SHP77 (cell line): Measurements from ENCODE around the gene RIPOR2.

Experiments used
- DNase-seq, 2 experiments: peaks; one replicate each; lab custom pipeline; 2025; lab: John Stamatoyannopoulos, UW

Gene RIPOR2

GRCh38 chr6:24848461-24848860 lies 87.3 kb downstream of the RIPOR2 start:
- DNase-seq, result no peak

GRCh38 chr6:24847402-24847801 lies 88.4 kb downstream of the RIPOR2 start:
- no peak for DNase-seq

DNA sequence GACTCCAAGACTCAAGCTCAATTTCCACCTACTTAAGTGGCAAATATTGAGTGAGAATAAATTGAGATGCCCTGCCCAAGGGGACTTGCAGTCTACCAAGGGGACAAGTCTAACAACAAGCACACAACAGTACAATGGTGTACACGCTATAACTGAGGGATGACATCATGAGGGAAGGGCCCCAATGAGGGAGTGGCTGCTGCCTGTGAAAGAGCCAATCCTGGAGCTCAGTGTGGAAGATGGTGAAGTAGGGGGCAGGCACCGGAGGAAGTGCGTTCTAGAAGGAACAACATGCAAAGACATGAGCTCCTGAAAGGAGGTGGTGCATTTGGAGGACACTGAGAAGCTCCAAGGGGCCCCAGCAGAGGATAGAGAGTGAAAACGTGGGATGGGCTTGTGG lies 90.2 kb downstream of the RIPOR2 start:
- no peak for DNase-seq

- DNase-seq, result no peak
Measured at GRCh38 chr6:24844903-24845302, 90.9 kb downstream of the RIPOR2 start.

DNA sequence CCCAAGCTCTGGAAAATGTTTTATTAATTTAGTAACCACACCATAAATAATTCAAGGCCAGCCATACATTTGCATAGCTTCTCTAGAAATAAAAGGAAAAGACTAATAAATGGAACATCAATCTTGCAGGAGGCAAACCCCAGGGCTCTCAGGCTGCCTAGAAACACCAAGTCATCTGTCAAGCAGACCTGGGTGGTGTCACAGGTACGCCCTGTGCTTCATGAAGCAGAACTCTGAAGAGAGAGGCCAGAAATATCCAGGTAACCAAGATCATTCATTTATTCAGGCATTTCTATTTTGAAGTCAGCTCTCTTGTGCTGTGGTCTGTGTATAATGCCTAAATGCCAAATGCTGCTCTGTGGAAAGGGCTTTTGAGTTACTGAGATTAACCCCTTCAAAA lies 91.7 kb downstream of the RIPOR2 start:
- no peak for DNase-seq

DNA sequence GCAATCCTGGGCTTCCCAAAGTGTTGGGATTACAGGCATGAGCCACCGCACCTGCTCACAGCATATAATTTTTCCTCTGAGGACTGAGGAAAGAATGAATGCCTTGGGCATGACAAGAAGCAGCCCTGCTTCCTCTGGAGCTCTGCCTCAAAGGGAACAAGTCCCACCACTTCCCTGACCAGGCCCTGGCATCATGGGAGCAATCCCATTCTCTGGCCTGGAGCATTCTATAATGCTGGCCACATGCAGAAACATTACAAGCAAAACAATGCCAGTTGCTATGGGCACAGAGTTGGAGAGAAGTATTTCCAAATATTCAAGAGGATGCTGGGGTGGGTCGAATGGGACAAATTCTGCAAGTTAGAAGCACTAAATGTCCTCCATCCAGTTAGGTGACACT lies 95.6 kb downstream of the RIPOR2 start:
- DNase-seq, result no peak

- no peak for DNase-seq
Measured at GRCh38 chr6:24838994-24839393, 96.8 kb downstream of the RIPOR2 start.

DNA sequence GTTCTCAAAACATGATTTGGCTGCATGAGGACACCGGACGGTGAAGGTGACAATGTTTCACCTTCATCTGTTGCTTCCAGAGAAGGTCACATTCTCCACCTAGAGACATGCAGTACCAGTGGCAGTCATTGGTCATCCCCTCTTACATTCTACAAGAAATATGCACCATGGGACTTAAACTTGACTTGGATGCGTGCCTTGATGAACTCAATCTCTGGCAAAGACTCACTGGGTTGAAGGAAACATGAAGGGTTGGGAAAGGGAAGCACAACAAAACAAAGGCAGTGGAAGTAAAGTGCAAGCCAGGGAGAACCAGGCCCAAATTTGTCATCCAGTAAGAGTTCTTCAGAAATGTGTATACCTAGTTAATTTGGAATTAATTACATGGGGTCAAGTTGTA lies 97.7 kb downstream of the RIPOR2 start:
- DNase-seq, result no peak

- DNase-seq, result no peak
Measured at GRCh38 chr6:24836109-24836508, 99.7 kb downstream of the RIPOR2 start.

DNA sequence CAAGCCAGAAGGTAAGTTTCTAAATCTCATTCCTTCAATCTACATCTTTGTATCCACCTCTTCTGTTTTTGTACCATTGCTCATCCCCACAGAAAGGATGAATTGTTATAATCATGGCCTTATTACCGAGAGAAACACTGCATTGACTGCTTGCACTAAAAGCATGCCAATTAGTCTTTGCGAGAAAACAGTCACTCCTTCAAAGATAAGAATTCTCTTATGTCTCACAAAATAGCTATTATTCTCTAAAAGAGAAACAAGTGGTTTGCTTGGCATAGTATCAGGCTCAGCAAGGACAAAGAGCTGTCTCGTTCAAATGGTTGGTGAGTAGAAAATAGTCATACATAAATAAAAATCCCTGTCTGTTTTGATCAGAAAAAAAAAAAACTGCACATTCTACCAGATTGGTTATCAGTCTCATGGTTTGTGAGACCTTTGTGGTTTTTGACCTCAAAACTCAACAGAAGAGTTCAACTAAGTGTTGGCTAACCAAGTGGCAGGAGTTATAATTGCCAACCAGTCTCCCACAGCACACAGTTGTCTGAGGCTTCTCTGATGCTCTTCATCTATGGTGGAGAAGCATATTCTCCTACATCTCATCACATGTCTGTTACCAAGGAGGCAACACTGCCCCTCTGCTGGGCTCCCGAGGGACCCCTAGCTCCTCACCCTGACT lies 101.9 kb downstream of the RIPOR2 start:
- no peak for DNase-seq

- DNase-seq, result no peak
Measured at GRCh38 chr6:24832794-24833193, 103.0 kb downstream of the RIPOR2 start.

DNA sequence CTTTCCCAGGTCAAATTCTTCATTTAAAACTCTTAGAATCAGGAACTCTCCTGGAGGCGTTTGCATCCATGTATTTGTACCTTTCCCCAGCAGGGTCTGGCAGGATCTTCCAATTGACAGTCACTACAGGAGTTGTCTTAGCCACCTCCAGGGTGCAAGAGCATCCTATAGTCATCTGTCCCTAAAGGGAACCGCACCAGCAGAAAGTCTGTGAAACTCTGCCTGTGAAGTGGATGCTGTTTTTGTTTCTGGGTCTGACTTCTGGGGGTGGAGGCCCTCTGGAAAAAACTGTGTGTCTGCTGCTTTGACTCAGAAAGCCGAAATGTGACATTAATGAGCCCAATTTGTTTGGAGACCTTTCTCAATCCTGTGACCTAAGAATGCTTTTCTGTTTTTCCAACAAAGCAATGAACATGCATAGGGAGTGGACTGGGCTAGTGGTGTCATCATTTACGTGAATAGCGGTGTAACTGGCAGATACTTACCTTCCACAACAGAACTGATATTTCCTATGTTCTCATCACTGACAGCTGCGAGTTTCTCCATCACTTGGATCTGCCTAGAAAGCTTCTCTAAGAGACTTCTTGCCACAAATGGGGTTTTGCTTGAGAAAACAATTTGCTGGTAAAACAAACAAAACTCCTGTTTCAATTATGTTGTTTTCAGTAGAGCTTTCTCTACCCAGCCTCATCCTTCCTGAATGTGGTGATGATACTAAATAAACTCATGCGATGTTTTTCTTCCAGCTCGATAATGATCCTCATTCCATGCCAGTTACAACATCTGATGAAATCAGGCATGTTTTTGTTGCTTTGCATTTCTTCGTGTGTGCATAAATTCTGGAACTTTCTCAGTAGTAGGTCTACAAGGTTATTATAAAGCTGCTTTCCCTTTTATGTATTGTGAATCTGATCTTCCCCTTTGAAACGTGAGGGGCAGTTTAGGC lies 103.7 kb downstream of the RIPOR2 start:
- DNase-seq, result no peak

- no peak for DNase-seq
Measured at GRCh38 chr6:24829657-24830056, 106.1 kb downstream of the RIPOR2 start.

- no peak for DNase-seq
Measured at GRCh38 chr6:24827970-24828369, 107.8 kb downstream of the RIPOR2 start.

DNA sequence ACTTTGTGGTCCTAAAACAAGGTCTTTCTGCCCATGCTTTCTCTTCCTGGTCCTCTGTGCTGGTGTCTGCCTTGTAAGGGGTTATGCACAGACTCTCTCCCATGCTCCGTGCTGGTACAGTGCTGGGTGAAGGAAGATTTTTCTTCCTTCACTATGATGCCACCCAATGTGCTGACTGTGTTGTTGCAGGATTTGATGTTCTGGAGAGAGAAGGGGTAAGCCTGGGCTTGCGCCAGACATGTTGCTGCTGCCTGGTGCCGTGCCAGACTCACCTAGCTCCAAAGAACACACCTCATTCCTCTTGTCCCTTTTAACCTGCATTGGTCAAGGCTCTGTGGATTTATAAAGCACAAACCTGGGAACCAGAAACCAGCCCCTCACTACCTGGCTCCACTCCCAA lies 108.6 kb downstream of the RIPOR2 start:
- DNase-seq, result no peak

- no peak for DNase-seq
Measured at GRCh38 chr6:24825130-24825630, 110.6 kb downstream of the RIPOR2 start.

- DNase-seq, result no peak
Measured at GRCh38 chr6:24824142-24824938, 111.4 kb downstream of the RIPOR2 start.

GRCh38 chr6:24823185-24823584 lies 112.6 kb downstream of the RIPOR2 start:
- no peak for DNase-seq

GRCh38 chr6:24822696-24823095 lies 113.1 kb downstream of the RIPOR2 start:
- no peak for DNase-seq

GRCh38 chr6:24821860-24822444 lies 113.8 kb downstream of the RIPOR2 start:
- no peak for DNase-seq

- DNase-seq, result no peak
Measured at GRCh38 chr6:24818346-24818745, 117.4 kb downstream of the RIPOR2 start.

DNA sequence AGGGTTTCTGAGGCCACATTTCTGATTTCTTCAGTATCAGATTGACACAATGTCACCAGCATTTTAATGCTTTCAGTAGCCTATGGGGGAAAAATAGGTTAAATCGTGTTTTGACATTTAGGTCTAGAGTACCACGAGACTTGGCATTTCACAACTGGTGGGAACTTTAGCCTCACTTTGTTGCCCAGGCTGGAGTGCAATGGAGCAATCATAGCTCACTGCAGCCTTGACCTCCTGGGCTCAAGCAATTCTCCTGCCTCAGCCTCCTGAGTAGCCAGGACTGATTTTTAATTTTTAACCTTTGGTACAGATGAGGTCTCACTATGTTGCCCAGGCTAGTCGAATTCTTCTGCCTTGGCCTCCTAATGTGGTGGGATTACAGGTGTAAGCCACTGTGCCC lies 126.0 kb downstream of the RIPOR2 start:
- DNase-seq, result no peak
